ENCODE results near the gene UBA1.

GRCh38 chrX:47247206-47247998 lies 53.8 kb downstream of the UBA1 start:
- TF ChIP-seq, protein P1, sequence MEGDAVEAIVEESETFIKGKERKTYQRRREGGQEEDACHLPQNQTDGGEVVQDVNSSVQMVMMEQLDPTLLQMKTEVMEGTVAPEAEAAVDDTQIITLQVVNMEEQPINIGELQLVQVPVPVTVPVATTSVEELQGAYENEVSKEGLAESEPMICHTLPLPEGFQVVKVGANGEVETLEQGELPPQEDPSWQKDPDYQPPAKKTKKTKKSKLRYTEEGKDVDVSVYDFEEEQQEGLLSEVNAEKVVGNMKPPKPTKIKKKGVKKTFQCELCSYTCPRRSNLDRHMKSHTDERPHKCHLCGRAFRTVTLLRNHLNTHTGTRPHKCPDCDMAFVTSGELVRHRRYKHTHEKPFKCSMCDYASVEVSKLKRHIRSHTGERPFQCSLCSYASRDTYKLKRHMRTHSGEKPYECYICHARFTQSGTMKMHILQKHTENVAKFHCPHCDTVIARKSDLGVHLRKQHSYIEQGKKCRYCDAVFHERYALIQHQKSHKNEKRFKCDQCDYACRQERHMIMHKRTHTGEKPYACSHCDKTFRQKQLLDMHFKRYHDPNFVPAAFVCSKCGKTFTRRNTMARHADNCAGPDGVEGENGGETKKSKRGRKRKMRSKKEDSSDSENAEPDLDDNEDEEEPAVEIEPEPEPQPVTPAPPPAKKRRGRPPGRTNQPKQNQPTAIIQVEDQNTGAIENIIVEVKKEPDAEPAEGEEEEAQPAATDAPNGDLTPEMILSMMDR (IDR thresholded peaks at IDR 0.05) = no peak
- TF ChIP-seq POLR2A (IDR thresholded peaks at IDR 0.05) = no peak
- TF ChIP-seq EP300 (IDR thresholded peaks at IDR 0.05) = no peak
